HepG2 (cell line): ENCODE measurements around the gene AMN. TPM values are rescaled to one million over a fixed set of nuclear protein-coding genes. Genes with fewer than 3 reads are reported as not detected.

Experiments used
- BCL6 ChIP-seq: IDR thresholded peaks from 2 replicates; pipeline ENCODE4 v1.6.1; 2016; ENCODE audit warnings: missing genetic modification reagents, missing compliant biosample characterization
- HOMEZ ChIP-seq: IDR thresholded peaks from 2 replicates; pipeline ENCODE4 v1.6.1; 2016; ENCODE audit warnings: low read depth
- NFKB2 ChIP-seq: sonication (generic); formaldehyde crosslinking; IDR thresholded peaks from 2 replicates; pipeline ENCODE4 v1.4.0; 2020; ENCODE audit warnings: missing genetic modification reagents, borderline replicate concordance
- POGZ ChIP-seq: sonication (generic); formaldehyde crosslinking; IDR thresholded peaks from 2 replicates; pipeline ENCODE4 v1.4.0; 2020; ENCODE audit warnings: mild to moderate bottlenecking, missing genetic modification reagents
- POLR2A ChIP-seq, 2 experiments: IDR thresholded peaks; 2 replicates each; pipeline ENCODE4 v1.6.1; 2011; ENCODE audit warnings: low read depth in 2 of 2, low read length in 2 of 2, mild to moderate bottlenecking in 1 of 2, moderate library complexity in 1 of 2; ENCODE audit not compliant: insufficient read depth in 1 of 2
- TARDBP ChIP-seq: sonication (generic); formaldehyde crosslinking; IDR thresholded peaks from 2 replicates; pipeline ENCODE4 v1.8.0; 2022; ENCODE audit warnings: mild to moderate bottlenecking, missing genetic modification reagents
- ZNF205 ChIP-seq: IDR thresholded peaks from 2 replicates; pipeline ENCODE4 v1.6.1; 2018; ENCODE audit warnings: missing biosample characterization, missing genetic modification reagents
- ZNF232 ChIP-seq: sonication (generic); formaldehyde crosslinking; IDR thresholded peaks from 2 replicates; pipeline ENCODE4 v1.4.0; 2020; ENCODE audit warnings: missing genetic modification reagents, borderline replicate concordance
- ZNF337 ChIP-seq: sonication (generic); formaldehyde crosslinking; IDR thresholded peaks from 2 replicates; pipeline ENCODE4 v1.5.1; 2020; ENCODE audit warnings: missing genetic modification reagents, low read depth, mild to moderate bottlenecking, borderline replicate concordance
- ZNF362 ChIP-seq: sonication (generic); formaldehyde crosslinking; IDR thresholded peaks from 2 replicates; pipeline ENCODE4 v1.4.0; 2020; ENCODE audit warnings: missing genetic modification reagents, mild to moderate bottlenecking, borderline replicate concordance
- ZNF512B ChIP-seq: sonication (generic); formaldehyde crosslinking; IDR thresholded peaks from 2 replicates; pipeline ENCODE4 v1.5.1; 2020; ENCODE audit warnings: missing genetic modification reagents, mild to moderate bottlenecking, borderline replicate concordance
- ZNF563 ChIP-seq: sonication (generic); formaldehyde crosslinking; IDR thresholded peaks from 2 replicates; pipeline ENCODE4 v1.8.0; 2022; ENCODE audit warnings: mild to moderate bottlenecking, moderate library complexity, missing genetic modification reagents
- ZNF800 ChIP-seq: sonication (generic); formaldehyde crosslinking; IDR thresholded peaks from 2 replicates; pipeline ENCODE4 v1.4.0; 2020; ENCODE audit warnings: missing genetic modification reagents
- polyA plus RNA-seq, 8 experiments: library from polyadenylated mRNA; depleted of rRNA in 3 of 8; stranded (reverse) in 7 of 8; unstranded in 1 of 8; fragments of >200 nt; fragmentation: Illumina TruSeq in 4 of 8; extraction: Trizol in 4 of 8; gene quantifications; 2 replicates each; pipeline versions ENCODE4 v1.2.1 to v1.2.3, GENCODE V29; 2011 to 2016; ENCODE audit warnings: low read depth in 4 of 8, missing spikeins in 1 of 8, mixed read lengths in 1 of 8; ENCODE audit not compliant: insufficient read depth in 1 of 8
- total RNA-seq, 5 experiments: library from RNA; depleted of rRNA; stranded (reverse); fragments of >200 nt; fragmentation: Illumina TruSeq; extraction: Trizol; gene quantifications; 2 replicates each; pipeline ENCODE4 v1.2.3, GENCODE V29; 2016; ENCODE audit warnings: low read depth in 1 of 5
- TF ChIP-seq, protein P1 (sequence below): sonication (generic); formaldehyde crosslinking; IDR thresholded peaks from 2 replicates; pipeline ENCODE4 v1.4.0; 2020; ENCODE audit warnings: missing genetic modification reagents
- TF ChIP-seq, protein P2 (sequence below): sonication (generic); formaldehyde crosslinking; IDR thresholded peaks from 2 replicates; pipeline ENCODE4 v1.4.0; 2020; ENCODE audit warnings: missing genetic modification reagents, borderline replicate concordance

Gene AMN
- total and polyA plus RNA-seq, 2 of the 13 experiments (the other 11 are each of a cell fraction or from before 2014, with no cell fraction given): 9.8 to 33.1 TPM

DNA sequence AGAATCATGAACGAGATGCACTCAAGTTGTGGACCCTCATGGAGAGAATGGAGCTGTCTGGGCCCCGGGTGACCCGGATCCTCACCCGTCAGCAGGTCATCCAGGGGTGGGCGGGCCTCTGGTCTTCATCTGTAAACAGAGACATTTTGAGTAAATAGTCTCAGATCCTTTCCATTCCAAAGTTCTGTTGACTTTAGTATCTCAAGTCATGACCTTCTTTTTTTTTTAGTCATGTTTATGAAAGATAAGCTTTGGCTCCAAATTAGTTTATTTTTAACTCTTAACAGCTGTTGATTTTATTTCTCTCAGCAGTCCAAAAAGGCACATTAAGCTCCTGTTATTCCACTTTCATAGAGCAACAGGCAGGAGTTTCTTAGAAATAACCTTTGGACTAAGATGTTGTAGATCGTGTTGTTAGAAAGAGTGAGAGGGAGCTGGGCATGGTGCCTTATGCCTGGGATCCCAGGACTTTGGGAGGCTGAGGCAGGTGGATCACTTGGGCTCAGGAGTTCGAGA, 48.9 kb upstream of the AMN start (continued):
- TF ChIP-seq, protein P1, sequence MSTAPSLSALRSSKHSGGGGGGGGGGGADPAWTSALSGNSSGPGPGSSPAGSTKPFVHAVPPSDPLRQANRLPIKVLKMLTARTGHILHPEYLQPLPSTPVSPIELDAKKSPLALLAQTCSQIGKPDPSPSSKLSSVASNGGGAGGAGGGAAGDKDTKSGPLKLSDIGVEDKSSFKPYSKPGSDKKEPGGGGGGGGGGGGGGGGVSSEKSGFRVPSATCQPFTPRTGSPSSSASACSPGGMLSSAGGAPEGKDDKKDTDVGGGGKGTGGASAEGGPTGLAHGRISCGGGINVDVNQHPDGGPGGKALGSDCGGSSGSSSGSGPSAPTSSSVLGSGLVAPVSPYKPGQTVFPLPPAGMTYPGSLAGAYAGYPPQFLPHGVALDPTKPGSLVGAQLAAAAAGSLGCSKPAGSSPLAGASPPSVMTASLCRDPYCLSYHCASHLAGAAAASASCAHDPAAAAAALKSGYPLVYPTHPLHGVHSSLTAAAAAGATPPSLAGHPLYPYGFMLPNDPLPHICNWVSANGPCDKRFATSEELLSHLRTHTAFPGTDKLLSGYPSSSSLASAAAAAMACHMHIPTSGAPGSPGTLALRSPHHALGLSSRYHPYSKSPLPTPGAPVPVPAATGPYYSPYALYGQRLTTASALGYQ (CRISPR knock-in tag): peak; percentile 98
- TF ChIP-seq ZNF512B (CRISPR knock-in tag) (peak; percentile 51; the same call in 1 of the 2 replicates), NFKB2 (CRISPR knock-in tag) (0 out of 2 replicates have a peak, but pooled peaks have one; percentile 51), ZNF337 (CRISPR knock-in tag) (no peak; the same call in 1 of the 2 replicates), ZNF205 (CRISPR knock-in tag) (peak; percentile 40; the same call in 1 of the 2 replicates), POGZ (CRISPR knock-in tag) (peak; percentile 41; the same call in 1 of the 2 replicates), POLR2A (IDR thresholded peaks at IDR 0.05; ENCODE audit: insufficient read depth in 1 of 2, low read depth in 2 of 2, low read length in 2 of 2) (no peak), ZNF563 (CRISPR knock-in tag) (peak; percentile 54; the same call in 1 of the 2 replicates), ZNF362 (peak; percentile 99), HOMEZ (CRISPR knock-in tag) (peak; percentile 44; the same call in 1 of the 2 replicates), ZNF232 (CRISPR knock-in tag) (peak; percentile 80), BCL6 (peak; percentile 97), ZNF800 (CRISPR knock-in tag) (peak; percentile 69), TARDBP (CRISPR knock-in tag) (peak; percentile 78; the same call in 1 of the 2 replicates)
- TF ChIP-seq, protein P2, sequence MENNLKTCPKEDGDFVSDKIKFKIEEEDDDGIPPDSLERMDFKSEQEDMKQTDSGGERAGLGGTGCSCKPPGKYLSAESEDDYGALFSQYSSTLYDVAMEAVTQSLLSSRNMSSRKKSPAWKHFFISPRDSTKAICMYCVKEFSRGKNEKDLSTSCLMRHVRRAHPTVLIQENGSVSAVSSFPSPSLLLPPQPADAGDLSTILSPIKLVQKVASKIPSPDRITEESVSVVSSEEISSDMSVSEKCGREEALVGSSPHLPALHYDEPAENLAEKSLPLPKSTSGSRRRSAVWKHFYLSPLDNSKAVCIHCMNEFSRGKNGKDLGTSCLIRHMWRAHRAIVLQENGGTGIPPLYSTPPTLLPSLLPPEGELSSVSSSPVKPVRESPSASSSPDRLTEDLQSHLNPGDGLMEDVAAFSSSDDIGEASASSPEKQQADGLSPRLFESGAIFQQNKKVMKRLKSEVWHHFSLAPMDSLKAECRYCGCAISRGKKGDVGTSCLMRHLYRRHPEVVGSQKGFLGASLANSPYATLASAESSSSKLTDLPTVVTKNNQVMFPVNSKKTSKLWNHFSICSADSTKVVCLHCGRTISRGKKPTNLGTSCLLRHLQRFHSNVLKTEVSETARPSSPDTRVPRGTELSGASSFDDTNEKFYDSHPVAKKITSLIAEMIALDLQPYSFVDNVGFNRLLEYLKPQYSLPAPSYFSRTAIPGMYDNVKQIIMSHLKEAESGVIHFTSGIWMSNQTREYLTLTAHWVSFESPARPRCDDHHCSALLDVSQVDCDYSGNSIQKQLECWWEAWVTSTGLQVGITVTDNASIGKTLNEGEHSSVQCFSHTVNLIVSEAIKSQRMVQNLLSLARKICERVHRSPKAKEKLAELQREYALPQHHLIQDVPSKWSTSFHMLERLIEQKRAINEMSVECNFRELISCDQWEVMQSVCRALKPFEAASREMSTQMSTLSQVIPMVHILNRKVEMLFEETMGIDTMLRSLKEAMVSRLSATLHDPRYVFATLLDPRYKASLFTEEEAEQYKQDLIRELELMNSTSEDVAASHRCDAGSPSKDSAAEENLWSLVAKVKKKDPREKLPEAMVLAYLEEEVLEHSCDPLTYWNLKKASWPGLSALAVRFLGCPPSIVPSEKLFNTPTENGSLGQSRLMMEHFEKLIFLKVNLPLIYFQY: peak; percentile 93; the same call in 1 of the 2 replicates
